ENCODE results near the gene ANKH.

Gene ANKH

GRCh38 chr5:14894748-14895147, 23.2 kb upstream of the ANKH start:
- H3K9ac ChIP-seq (ENCODE audit: low read depth, low read length), result no peak overlapping the region
- ATAC-seq (ENCODE audit: insufficient read depth, low read depth) (no peak), DNase-seq (no peak)
- H3K79me2 ChIP-seq (ENCODE audit: insufficient read depth, low read length), result no peaks in the 10 kb centered on the region
- H3K4me3 ChIP-seq (ENCODE audit: low read depth in 1 of 2, low read length in 2 of 2), result no peak overlapping the region
- H2AFZ ChIP-seq (ENCODE audit: low read depth, low read length), result no peak overlapping the region
- H4K20me1 ChIP-seq (ENCODE audit: insufficient read depth, low read length), result no peaks in the 10 kb centered on the region
- H3K9me3 ChIP-seq (ENCODE audit: insufficient read depth, low read length, severe bottlenecking), result no peaks in the 10 kb centered on the region
- H3K27ac ChIP-seq (ENCODE audit: low read length), result no peak overlapping the region
- no peaks in the 10 kb centered on the region for H3K4me1 ChIP-seq (ENCODE audit: insufficient read depth, low read length)
- H3K4me2 ChIP-seq (ENCODE audit: insufficient read depth, low read length), result no peak overlapping the region
- H3K36me3 ChIP-seq (ENCODE audit: insufficient read depth, low read length), result no peaks in the 10 kb centered on the region
- no peaks in the 10 kb centered on the region for H3K27me3 ChIP-seq (ENCODE audit: insufficient read depth, low read length, poor library complexity)
- no peak for TF ChIP-seq EZH2 (IDR thresholded peaks at IDR 0.05; ENCODE audit: borderline replicate concordance, low read depth, low read length, severe bottlenecking)
- TF ChIP-seq CTCF (IDR thresholded peaks at IDR 0.05; ENCODE audit: borderline replicate concordance, extremely low read depth, low read length, poor library complexity, severe bottlenecking), result no peak

GRCh38 chr5:14893381-14893780, 21.8 kb upstream of the ANKH start:
- H2AFZ ChIP-seq (ENCODE audit: low read depth, low read length), result no peak overlapping the region

GRCh38 chr5:14890846-14891245, 19.3 kb upstream of the ANKH start:
- no peaks in the 10 kb centered on the region for H3K4me1 ChIP-seq (ENCODE audit: insufficient read depth, low read length)

More at GRCh38 chr5:14893381-14893780, 21.8 kb upstream of the ANKH start:
- H3K27me3 ChIP-seq (ENCODE audit: insufficient read depth, low read length, poor library complexity), result no peaks in the 10 kb centered on the region
- H3K4me2 ChIP-seq (ENCODE audit: insufficient read depth, low read length), result no peak overlapping the region
- no peaks in the 10 kb centered on the region for H3K4me1 ChIP-seq (ENCODE audit: insufficient read depth, low read length)
- DNase-seq (no peak), ATAC-seq (ENCODE audit: insufficient read depth, low read depth) (no peak; the same call in 2 of the 3 replicates)
- H3K27ac ChIP-seq (ENCODE audit: low read length), result no peak overlapping the region
- no peak overlapping the region for H3K9ac ChIP-seq (ENCODE audit: low read depth, low read length)
- no peaks in the 10 kb centered on the region for H3K9me3 ChIP-seq (ENCODE audit: insufficient read depth, low read length, severe bottlenecking)
- H3K4me3 ChIP-seq (ENCODE audit: low read depth in 1 of 2, low read length in 2 of 2), result no peak overlapping the region
- TF ChIP-seq EZH2 (IDR thresholded peaks at IDR 0.05; ENCODE audit: borderline replicate concordance, low read depth, low read length, severe bottlenecking) (no peak), CTCF (IDR thresholded peaks at IDR 0.05; ENCODE audit: borderline replicate concordance, extremely low read depth, low read length, poor library complexity, severe bottlenecking) (no peak)
- H4K20me1 ChIP-seq (ENCODE audit: insufficient read depth, low read length), result no peaks in the 10 kb centered on the region
- H3K79me2 ChIP-seq (ENCODE audit: insufficient read depth, low read length), result no peaks in the 10 kb centered on the region
- H3K36me3 ChIP-seq (ENCODE audit: insufficient read depth, low read length), result no peaks in the 10 kb centered on the region

More at GRCh38 chr5:14890846-14891245, 19.3 kb upstream of the ANKH start:
- H3K9ac ChIP-seq (ENCODE audit: low read depth, low read length), result no peak overlapping the region
- no peaks in the 10 kb centered on the region for H3K36me3 ChIP-seq (ENCODE audit: insufficient read depth, low read length)
- no peak overlapping the region for H3K4me3 ChIP-seq (ENCODE audit: low read depth in 1 of 2, low read length in 2 of 2)
- H3K27me3 ChIP-seq (ENCODE audit: insufficient read depth, low read length, poor library complexity), result no peaks in the 10 kb centered on the region
- H2AFZ ChIP-seq (ENCODE audit: low read depth, low read length), result no peak overlapping the region
- ATAC-seq (ENCODE audit: insufficient read depth, low read depth) (no peak), DNase-seq (no peak)
- no peaks in the 10 kb centered on the region for H3K9me3 ChIP-seq (ENCODE audit: insufficient read depth, low read length, severe bottlenecking)
- no peak for TF ChIP-seq CTCF (IDR thresholded peaks at IDR 0.05; ENCODE audit: borderline replicate concordance, extremely low read depth, low read length, poor library complexity, severe bottlenecking)
- TF ChIP-seq EZH2 (IDR thresholded peaks at IDR 0.05; ENCODE audit: borderline replicate concordance, low read depth, low read length, severe bottlenecking), result no peak
- no peaks in the 10 kb centered on the region for H3K79me2 ChIP-seq (ENCODE audit: insufficient read depth, low read length)
- H4K20me1 ChIP-seq (ENCODE audit: insufficient read depth, low read length), result no peaks in the 10 kb centered on the region
- H3K27ac ChIP-seq (ENCODE audit: low read length), result no peak overlapping the region
- no peak overlapping the region for H3K4me2 ChIP-seq (ENCODE audit: insufficient read depth, low read length)

Data from DND-41 (cell line).